ENCODE results near the gene COLEC12. TPM values are rescaled to one million over a fixed set of nuclear protein-coding genes. Genes with fewer than 3 reads are reported as not detected.

Gene COLEC12
- total RNA-seq, 1 experiment from 2014 or later: not detected

DNA sequence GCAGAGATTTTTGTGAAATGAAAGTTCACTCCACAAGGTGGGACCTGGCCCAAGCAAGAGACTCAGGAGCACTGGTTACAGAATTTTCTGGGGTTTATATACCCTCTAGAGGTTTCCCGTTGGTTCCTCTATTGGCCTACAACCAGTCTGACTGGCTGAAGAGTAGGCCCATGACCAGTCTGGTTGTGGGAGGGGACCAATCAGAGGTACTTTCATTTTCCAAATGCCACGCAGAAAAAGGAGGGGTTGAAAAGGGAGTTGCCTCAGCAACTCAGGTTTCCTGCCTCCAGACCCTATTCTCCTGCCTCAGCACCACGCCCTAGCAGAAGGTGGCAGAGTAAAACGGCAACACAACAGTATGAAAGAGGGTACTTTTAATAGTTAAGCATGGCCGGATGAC, 98.4 kb downstream of the COLEC12 start:
- Histone ChIP-seq H3K4me3 (no peak overlapping the region), H3K27ac (no peak overlapping the region), H3F3A (ENCODE audit: insufficient read depth, low read depth) (no peaks in the 10 kb centered on the region), H3K79me2 (ENCODE audit: low read depth) (no peaks in the 10 kb centered on the region), H3K36me3 (ENCODE audit: low read depth) (no peaks in the 10 kb centered on the region), H3K27me3 (ENCODE audit: insufficient read depth, low read depth) (peaks cover 68% of the 10 kb centered on the region), H3K4me1 (replicated peaks; ENCODE audit: insufficient read depth) (no peaks in the 10 kb centered on the region), H2AFZ (no peak overlapping the region), H3K9me3 (ENCODE audit: insufficient read depth, low read depth) (no peaks in the 10 kb centered on the region; the same call in 1 of the 2 replicates), H3K4me2 (no peak overlapping the region), H4K20me1 (ENCODE audit: insufficient read depth) (no peaks in the 10 kb centered on the region), H3K9me2 (ENCODE audit: insufficient read depth) (no peaks in the 10 kb centered on the region)
- no peak for DNase-seq
- CTCF ChIA-PET: no interaction called here
- POLR2A ChIA-PET (ENCODE audit: unreplicated experiment): no interaction called here
- intact Hi-C loops (cut with micrococcal nuclease; ENCODE audit: unreplicated experiment): no loop called here
- BruUV-seq (replicated peaks): no TSS peak
- TF ChIP-seq EZH2 (IDR thresholded peaks at IDR 0.05; ENCODE audit: low read depth) (no peak), CTCF (conservative IDR thresholded peaks at IDR 0.05) (no peak)

GRCh38 chr18:400456-400855, 100.0 kb downstream of the COLEC12 start:
- BruUV-seq (replicated peaks): no TSS peak
- Histone ChIP-seq H4K20me1 (ENCODE audit: insufficient read depth) (no peaks in the 10 kb centered on the region), H3K9me3 (ENCODE audit: insufficient read depth, low read depth) (no peaks in the 10 kb centered on the region; the same call in 1 of the 2 replicates), H3F3A (ENCODE audit: insufficient read depth, low read depth) (no peaks in the 10 kb centered on the region), H3K27me3 (ENCODE audit: insufficient read depth, low read depth) (peaks cover 71% of the 10 kb centered on the region), H3K4me2 (no peak overlapping the region), H3K4me3 (no peak overlapping the region), H3K36me3 (ENCODE audit: low read depth) (no peaks in the 10 kb centered on the region), H3K27ac (no peak overlapping the region), H3K4me1 (replicated peaks; ENCODE audit: insufficient read depth) (no peaks in the 10 kb centered on the region), H2AFZ (no peak overlapping the region), H3K79me2 (ENCODE audit: low read depth) (no peaks in the 10 kb centered on the region), H3K9me2 (ENCODE audit: insufficient read depth) (no peaks in the 10 kb centered on the region)
- no peak for TF ChIP-seq EZH2 (IDR thresholded peaks at IDR 0.05; ENCODE audit: low read depth)
- no peak for TF ChIP-seq CTCF (conservative IDR thresholded peaks at IDR 0.05)
- ChIA-PET POLR2A (ENCODE audit: unreplicated experiment) (no interaction called here), CTCF (no interaction called here)
- peak in 1 of 2 experiments; percentile 50 for DNase-seq
- intact Hi-C loops (cut with micrococcal nuclease; ENCODE audit: unreplicated experiment): no loop called here

- no peaks in the 10 kb centered on the region for H3K79me2 ChIP-seq (ENCODE audit: low read depth)
- H3K9me3 ChIP-seq (ENCODE audit: insufficient read depth, low read depth): no peaks in the 10 kb centered on the region; the same call in 1 of the 2 replicates
- peak overlapping the region; percentile 9; the same call in 1 of the 2 replicates for H3K4me2 ChIP-seq
- H3F3A ChIP-seq (ENCODE audit: insufficient read depth, low read depth): no peaks in the 10 kb centered on the region
- TF ChIP-seq EZH2 (IDR thresholded peaks at IDR 0.05; ENCODE audit: low read depth) (no peak), CTCF (conservative IDR thresholded peaks at IDR 0.05) (no peak)
- CTCF ChIA-PET: no interaction called here
- no peak overlapping the region for H2AFZ ChIP-seq
- H3K27me3 ChIP-seq (ENCODE audit: insufficient read depth, low read depth): peaks cover 71% of the 10 kb centered on the region
- H3K4me3 ChIP-seq: no peak overlapping the region
- no peak overlapping the region for H3K27ac ChIP-seq
- intact Hi-C loops (cut with micrococcal nuclease; ENCODE audit: unreplicated experiment): no loop called here
- POLR2A ChIA-PET (ENCODE audit: unreplicated experiment): no interaction called here
- no peak for DNase-seq
- no peaks in the 10 kb centered on the region for H3K36me3 ChIP-seq (ENCODE audit: low read depth)
- H3K4me1 ChIP-seq (replicated peaks; ENCODE audit: insufficient read depth): no peaks in the 10 kb centered on the region
- no peaks in the 10 kb centered on the region for H3K9me2 ChIP-seq (ENCODE audit: insufficient read depth)
- BruUV-seq (replicated peaks): no TSS peak
- H4K20me1 ChIP-seq (ENCODE audit: insufficient read depth): no peaks in the 10 kb centered on the region
Observed at GRCh38 chr18:399631-400135, 100.8 kb downstream of the COLEC12 start.
